SHP77 treated with DMSO at 0.1 percent for 48 hours (cell line): ENCODE measurements around the gene TP73.
"Not testable (repeated sequence)": the region's sequence is repeated elsewhere in the genome, so short reads cannot be mapped to it uniquely, and the experiment has no call there.

Experiments
- DNase-seq: peaks from one replicate; lab custom pipeline; 2025; lab: John Stamatoyannopoulos, UW

The TP73 gene

DNA sequence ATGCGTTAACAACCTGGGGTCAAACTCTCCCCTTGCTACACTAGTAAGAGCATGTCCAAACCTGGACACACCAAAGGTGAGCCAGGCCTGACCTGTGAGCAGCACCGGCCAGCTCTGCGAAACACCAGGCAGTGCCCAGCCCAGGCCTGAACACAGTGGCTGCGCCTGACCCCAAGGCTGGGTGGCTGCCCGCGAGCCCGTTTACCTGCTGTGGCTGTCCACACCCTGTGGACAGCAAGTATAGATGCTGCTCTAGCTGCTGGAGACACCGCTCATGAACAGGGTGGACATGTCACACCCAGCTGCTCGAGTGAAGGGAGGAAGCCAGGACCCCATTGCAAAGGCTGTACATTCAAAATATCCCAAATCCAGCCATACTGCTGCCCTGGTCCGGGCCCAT is 92.3 kb downstream of the TP73 start:
- DNase-seq, result no peak

GRCh38 chr1:3745071-3745470 is 92.8 kb downstream of the TP73 start:
- no peak for DNase-seq

DNA sequence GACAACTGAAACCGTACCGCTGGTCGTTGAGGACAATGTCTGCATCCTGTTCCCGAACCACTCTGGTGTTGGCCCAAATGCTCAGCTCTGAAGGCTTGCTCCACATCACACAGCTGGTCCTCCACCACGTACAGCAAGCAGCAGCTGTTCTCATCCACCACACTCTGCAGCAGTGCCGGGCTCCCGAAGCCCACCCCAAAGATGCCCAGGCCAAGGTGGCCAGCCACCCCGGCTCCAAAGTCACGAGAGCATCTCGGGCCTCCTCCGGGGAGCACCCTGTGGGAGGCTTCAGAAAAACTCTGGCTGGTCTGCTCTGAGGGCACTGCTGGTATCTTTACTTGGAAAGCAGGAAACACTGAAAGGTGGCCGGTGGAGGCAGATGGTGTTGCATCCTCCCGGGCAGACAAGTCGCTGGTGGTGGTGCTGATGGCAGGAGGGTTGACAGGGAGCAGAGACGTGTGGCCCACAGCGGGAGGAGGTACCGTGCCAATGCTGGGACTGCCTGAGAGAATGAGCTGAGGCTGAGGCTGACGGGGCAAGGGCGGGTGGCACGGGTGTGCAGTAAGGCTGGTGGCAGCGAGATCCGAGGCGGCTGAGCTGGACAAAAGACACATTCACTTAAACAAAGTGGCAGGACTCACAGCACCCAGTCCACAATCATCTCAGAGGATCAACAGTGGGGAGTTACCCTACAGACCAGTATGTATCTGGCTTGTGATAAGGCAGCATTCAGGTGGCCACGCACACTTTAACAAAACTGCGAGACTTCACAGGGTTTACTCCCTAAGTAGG is 93.5 kb downstream of the TP73 start:
- DNase-seq, result no peak

DNA sequence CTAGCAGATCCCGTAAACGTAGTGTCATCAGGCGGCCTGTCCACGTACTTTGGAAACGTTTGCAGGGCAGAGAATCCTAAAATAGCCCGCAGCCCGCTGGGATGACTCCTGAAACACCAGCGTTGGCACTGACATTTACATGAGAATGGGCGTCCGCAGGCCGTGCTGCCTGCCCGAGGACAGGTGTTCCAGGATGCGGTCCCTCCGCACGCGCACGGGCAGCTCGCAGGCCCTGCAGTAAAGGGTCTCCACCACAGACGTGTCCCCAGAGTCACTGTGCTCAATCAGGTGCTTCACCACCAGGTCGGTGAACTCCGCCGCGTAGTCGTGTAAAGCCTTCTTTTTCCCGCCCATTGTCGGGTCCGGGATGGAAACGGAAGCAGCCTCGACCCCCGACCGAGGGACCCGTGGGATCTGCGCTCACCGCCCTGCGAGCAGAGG is 94.1 kb downstream of the TP73 start:
- DNase-seq, result no peak

GRCh38 chr1:3746830-3747521 is 94.7 kb downstream of the TP73 start:
- DNase-seq, result peak; percentile 30

GRCh38 chr1:3747522-3747848 is 95.2 kb downstream of the TP73 start:
- DNase-seq, result no peak

- no peak for DNase-seq
Measured at GRCh38 chr1:3747903-3748302, 95.6 kb downstream of the TP73 start.

DNA sequence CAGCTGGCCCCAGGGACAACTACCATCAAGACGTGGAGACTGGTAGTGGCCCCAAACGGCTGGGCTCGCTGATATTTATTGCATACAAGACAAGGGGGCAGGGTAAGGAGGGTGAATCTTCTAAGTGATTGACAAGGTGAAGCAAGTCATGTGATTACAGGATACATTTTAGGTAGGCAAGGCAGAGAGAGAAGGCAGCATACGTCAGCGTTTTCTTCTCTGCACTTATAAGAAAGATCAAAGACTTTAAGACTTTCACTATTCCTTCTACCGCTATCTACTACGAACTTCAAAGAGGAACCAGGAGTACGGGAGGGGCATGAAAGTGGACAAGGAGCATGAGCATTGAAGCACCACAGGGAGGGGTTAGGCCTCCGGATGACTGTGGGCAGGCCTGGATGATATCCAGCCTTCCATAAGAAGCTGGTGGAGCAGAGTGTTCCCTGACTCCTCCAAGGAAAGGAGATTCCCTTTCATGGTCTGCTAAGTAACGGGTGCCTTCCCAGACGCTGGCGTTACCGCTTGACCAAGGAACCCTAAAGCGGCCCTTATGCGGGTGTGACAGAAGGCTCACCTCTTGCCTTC is 96.1 kb downstream of the TP73 start:
- not testable (repeated sequence) for DNase-seq

GRCh38 chr1:3749512-3749911 is 97.2 kb downstream of the TP73 start:
- DNase-seq, result no peak

DNA sequence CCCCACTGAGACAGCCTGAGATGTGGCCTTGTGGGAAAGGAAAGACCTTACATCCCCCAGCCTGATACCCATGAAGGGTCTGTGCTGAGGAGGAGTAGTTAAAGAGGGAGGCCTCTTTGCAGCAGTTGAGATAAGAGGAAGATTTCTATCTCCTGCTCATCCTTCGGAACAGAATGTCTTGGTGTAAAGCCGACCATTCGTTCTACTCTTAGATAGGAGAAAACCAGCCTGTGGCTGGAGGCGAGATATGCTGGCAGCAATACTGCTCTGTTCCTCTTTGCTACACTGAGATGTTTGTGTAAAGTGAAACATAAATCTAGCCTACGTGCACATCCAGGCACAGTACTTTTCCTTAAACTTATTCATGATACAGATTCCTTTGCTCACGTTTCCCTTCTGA is 98.4 kb downstream of the TP73 start:
- DNase-seq, result no peak

GRCh38 chr1:3752400-3752945 is 100.2 kb downstream of the TP73 start, which contains the start of gene CCDC27:
Gene CCDC27, plus strand, starts transcription at chr1:3752450. Its CDS starts 32 bp downstream, at chr1:3752482.
- DNase-seq, result no peak

- no peak for DNase-seq
Measured at GRCh38 chr1:3753656-3754454, 101.5 kb downstream of the TP73 start.

- no peak for DNase-seq
Measured at GRCh38 chr1:3756394-3756793, 104.1 kb downstream of the TP73 start.

DNA sequence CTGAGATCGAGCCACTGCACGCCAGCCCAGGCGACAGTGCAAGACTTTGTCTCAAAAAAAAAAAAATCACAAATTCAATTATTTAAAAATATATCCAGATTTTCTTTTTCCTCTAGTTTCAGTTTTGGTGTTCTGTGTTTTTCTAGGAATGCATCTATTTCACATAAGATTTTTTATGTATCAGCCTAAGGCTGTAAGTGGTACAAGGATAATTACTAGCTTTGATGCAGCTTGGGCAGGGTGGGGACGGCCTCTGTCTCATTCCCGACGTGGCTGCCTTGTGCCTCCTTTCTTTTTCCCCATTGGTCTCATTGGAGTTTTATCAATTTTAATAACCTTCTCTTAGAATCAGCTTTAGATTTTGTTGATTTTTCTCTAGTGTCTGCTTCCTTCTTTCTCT is 106.8 kb downstream of the TP73 start:
- no peak for DNase-seq

GRCh38 chr1:3759796-3760195 is 107.5 kb downstream of the TP73 start:
- DNase-seq, result no peak

- DNase-seq, result no peak
Measured at GRCh38 chr1:3761296-3762010, 109.1 kb downstream of the TP73 start.

- DNase-seq, result no peak
Measured at GRCh38 chr1:3762151-3762872, 110.0 kb downstream of the TP73 start.

- DNase-seq, result no peak
Measured at GRCh38 chr1:3762873-3763228, 110.5 kb downstream of the TP73 start.

DNA sequence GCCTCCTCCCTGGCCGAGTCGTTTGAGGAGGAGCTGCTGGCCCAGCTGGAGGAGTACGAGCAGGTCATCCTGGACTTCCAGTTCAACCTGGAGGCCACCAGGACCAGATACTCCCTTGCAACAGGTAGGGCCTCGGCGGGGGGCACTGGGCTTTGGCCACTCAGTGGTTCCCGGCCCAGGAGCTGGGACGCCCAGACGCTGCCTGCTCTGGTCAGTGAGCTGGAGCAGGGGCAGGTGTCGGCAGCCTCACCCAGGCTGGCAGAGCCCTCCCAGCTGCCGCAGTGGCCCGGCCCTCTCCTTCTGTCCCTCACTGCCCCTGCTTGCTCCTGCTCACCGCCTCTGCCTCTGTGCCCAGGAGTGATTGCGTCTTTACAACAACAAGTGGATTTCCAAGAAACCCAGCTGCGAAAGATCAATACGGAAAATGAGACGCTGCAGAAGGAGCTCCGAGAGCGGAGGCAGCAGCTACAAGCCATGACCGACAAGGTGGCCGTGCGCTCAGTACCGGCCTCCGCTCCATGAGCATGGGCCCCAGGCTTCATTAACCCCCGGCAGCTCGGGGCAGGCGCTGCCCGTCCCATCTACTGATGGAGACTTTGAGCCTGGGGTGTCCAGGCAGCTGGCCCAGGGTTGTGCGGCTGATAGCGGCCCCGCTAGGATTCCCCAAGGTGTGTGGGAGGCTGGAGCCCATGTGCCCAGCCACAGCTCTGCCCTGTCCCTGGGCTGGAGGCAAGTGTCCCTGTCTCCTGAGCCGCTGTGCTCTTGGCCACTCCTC is 111.2 kb downstream of the TP73 start:
- no peak for DNase-seq

- DNase-seq, result no peak
Measured at GRCh38 chr1:3767328-3767925, 115.1 kb downstream of the TP73 start.
